K562 (cell line): ENCODE results near the gene KRTAP2-2.

Source experiments
- JUN ChIP-seq, 2 experiments: sonication (generic) in 1 of 2; formaldehyde crosslinking in 1 of 2; IDR thresholded peaks; 2 replicates each; pipeline versions ENCODE4 v1.6.1 to v1.8.0; 2012 to 2022; ENCODE audit warnings: borderline replicate concordance in 2 of 2, mild to moderate bottlenecking in 2 of 2, improper control_type of control experiment in 1 of 2, low read depth in 1 of 2, low read length in 1 of 2, missing genetic modification reagents in 1 of 2
- MXI1 ChIP-seq: IDR thresholded peaks from 2 replicates; pipeline ENCODE4 v1.6.1; 2011; ENCODE audit warnings: low read depth, mild to moderate bottlenecking, improper control_type of control experiment, low read length
- NR2C2 ChIP-seq, 2 experiments: fragments of 200-800 bp in 1 of 2; sonication (Bioruptor generic) in 1 of 2; sonication (generic) in 1 of 2; formaldehyde crosslinking in 1 of 2; IDR thresholded peaks; 2 replicates each; pipeline versions ENCODE4 v1.6.1 to v1.8.0; 2016 to 2022; ENCODE audit warnings: mild to moderate bottlenecking in 1 of 2, missing compliant biosample characterization in 1 of 2, missing genetic modification characterization in 1 of 2, missing genetic modification reagents in 1 of 2
- POLR2A ChIP-seq: fragments of 450-650 bp; conservative IDR thresholded peaks from 2 replicates; pipeline ENCODE4 v1.6.1; 2016
- SMC3 ChIP-seq: conservative IDR thresholded peaks from 2 replicates; pipeline ENCODE4 v1.6.1; 2011; ENCODE audit warnings: low read depth, low read length, improper control_type of control experiment; ENCODE audit not compliant: insufficient read depth
- ZBTB7A ChIP-seq: IDR thresholded peaks from 2 replicates; pipeline ENCODE4 v1.6.1; 2011; ENCODE audit warnings: low read depth, mild to moderate bottlenecking, low read length, moderate library complexity, borderline replicate concordance; ENCODE audit not compliant: control insufficient read depth
- TF ChIP-seq, protein P1 (sequence below), 2 experiments: fragments of 450-650 bp in 1 of 2; sonication (generic) in 1 of 2; formaldehyde crosslinking in 1 of 2; IDR thresholded peaks in 1 of 2; conservative IDR thresholded peaks in 1 of 2; 2 replicates each; pipeline versions ENCODE4 v1.6.1 to v1.8.1; 2016 to 2023; ENCODE audit warnings: mild to moderate bottlenecking in 2 of 2, moderate library complexity in 2 of 2, inconsistent platforms in 1 of 2, missing genetic modification reagents in 1 of 2
- TF ChIP-seq, protein P2 (sequence below): fragments of 200-400 bp; formaldehyde crosslinking; IDR thresholded peaks from 2 replicates; pipeline ENCODE4 v1.6.1; 2017; ENCODE audit warnings: mild to moderate bottlenecking, low read depth, low read length, moderate library complexity
- TF ChIP-seq, protein P3 (sequence below), 3 experiments: IDR thresholded peaks in 2 of 3; conservative IDR thresholded peaks in 1 of 3; 2 replicates each; pipeline ENCODE4 v1.5.1; 2011 to 2012; ENCODE audit warnings: low read length in 3 of 3, mild to moderate bottlenecking in 3 of 3, control low read depth in 2 of 3, improper control_type of control experiment in 1 of 3, inconsistent platforms in 1 of 3, low read depth in 1 of 3, mixed read lengths in 1 of 3, moderate library complexity in 1 of 3; ENCODE audit not compliant: insufficient read depth in 2 of 3

DNA sequence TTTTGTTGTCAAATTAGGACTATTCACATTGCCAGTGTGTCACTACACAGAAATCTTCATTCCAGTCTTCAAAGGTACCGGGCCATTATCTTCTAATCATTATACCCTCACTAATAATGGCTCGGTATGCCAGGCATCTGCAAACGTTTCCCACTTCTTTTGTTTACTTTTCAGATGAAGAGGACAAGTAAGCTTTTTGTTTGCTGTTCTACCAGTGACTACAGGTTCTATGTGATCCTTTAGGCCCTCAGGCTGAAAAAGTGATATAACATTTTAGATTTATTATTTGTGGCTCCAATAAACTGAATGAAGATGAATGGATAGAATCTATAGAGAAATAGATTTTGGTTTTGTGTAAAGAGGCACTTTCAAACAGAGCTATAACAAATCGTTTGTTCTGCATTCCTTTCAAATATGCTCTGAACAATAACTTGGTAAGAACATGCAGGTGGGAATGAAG, 45.7 kb downstream of the KRTAP2-2 start:
- TF ChIP-seq SMC3 (no peak), POLR2A (no peak), NR2C2 (CRISPR knock-in tag; IDR thresholded peaks at IDR 0.05) (no peak), NR2C2 (tag; IDR thresholded peaks at IDR 0.05) (no peak), MXI1 (no peak), JUN (IDR thresholded peaks at IDR 0.05; ENCODE audit: borderline replicate concordance, low read depth, low read length) (no peak), JUN (CRISPR knock-in tag; IDR thresholded peaks at IDR 0.05; ENCODE audit: borderline replicate concordance) (no peak), ZBTB7A (no peak)
- TF ChIP-seq, protein P1, sequence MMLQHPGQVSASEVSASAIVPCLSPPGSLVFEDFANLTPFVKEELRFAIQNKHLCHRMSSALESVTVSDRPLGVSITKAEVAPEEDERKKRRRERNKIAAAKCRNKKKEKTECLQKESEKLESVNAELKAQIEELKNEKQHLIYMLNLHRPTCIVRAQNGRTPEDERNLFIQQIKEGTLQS (IDR thresholded peaks at IDR 0.05) = no peak
- TF ChIP-seq, protein P1 (CRISPR knock-in tag; conservative IDR thresholded peaks at IDR 0.05) = no peak
- TF ChIP-seq, protein P2, sequence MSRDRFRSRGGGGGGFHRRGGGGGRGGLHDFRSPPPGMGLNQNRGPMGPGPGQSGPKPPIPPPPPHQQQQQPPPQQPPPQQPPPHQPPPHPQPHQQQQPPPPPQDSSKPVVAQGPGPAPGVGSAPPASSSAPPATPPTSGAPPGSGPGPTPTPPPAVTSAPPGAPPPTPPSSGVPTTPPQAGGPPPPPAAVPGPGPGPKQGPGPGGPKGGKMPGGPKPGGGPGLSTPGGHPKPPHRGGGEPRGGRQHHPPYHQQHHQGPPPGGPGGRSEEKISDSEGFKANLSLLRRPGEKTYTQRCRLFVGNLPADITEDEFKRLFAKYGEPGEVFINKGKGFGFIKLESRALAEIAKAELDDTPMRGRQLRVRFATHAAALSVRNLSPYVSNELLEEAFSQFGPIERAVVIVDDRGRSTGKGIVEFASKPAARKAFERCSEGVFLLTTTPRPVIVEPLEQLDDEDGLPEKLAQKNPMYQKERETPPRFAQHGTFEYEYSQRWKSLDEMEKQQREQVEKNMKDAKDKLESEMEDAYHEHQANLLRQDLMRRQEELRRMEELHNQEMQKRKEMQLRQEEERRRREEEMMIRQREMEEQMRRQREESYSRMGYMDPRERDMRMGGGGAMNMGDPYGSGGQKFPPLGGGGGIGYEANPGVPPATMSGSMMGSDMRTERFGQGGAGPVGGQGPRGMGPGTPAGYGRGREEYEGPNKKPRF = no peak
- TF ChIP-seq, protein P3, sequence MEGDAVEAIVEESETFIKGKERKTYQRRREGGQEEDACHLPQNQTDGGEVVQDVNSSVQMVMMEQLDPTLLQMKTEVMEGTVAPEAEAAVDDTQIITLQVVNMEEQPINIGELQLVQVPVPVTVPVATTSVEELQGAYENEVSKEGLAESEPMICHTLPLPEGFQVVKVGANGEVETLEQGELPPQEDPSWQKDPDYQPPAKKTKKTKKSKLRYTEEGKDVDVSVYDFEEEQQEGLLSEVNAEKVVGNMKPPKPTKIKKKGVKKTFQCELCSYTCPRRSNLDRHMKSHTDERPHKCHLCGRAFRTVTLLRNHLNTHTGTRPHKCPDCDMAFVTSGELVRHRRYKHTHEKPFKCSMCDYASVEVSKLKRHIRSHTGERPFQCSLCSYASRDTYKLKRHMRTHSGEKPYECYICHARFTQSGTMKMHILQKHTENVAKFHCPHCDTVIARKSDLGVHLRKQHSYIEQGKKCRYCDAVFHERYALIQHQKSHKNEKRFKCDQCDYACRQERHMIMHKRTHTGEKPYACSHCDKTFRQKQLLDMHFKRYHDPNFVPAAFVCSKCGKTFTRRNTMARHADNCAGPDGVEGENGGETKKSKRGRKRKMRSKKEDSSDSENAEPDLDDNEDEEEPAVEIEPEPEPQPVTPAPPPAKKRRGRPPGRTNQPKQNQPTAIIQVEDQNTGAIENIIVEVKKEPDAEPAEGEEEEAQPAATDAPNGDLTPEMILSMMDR (IDR thresholded peaks at IDR 0.05 in 2 of 3, conservative IDR thresholded peaks at IDR 0.05 in 1 of 3; ENCODE audit: insufficient read depth in 2 of 3, low read depth in 1 of 3, low read length in 3 of 3) = no peak
